Activated gamma-delta T cell treated with anti-CD3 and anti-CD28 coated beads, Interleukin-2, amount 50 U/mL, for 16 hours (primary cell): ENCODE results near the gene FGD6.
"Not testable (repeated sequence)": the region's sequence is repeated elsewhere in the genome, so short reads cannot be mapped to it uniquely, and the experiment has no call there.

ENCODE experiments used
- DNase-seq: peaks from one replicate; pipeline ENCODE4 v3.0.0-alpha.2; 2020; ENCODE audit warnings: low read depth

FGD6 gene

GRCh38 chr12:95205016-95205624 is 12.1 kb downstream of the FGD6 start:
- no peak for DNase-seq

GRCh38 chr12:95204141-95204866 is 13.0 kb downstream of the FGD6 start:
- no peak for DNase-seq

GRCh38 chr12:95203487-95204030 is 13.7 kb downstream of the FGD6 start:
- DNase-seq = no peak

- no peak for DNase-seq
Measured at GRCh38 chr12:95202691-95203486, 14.4 kb downstream of the FGD6 start.

GRCh38 chr12:95201056-95201670 is 16.1 kb downstream of the FGD6 start:
- DNase-seq = no peak

GRCh38 chr12:95200128-95200894 is 17.0 kb downstream of the FGD6 start:
- DNase-seq = no peak

GRCh38 chr12:95198914-95199313 is 18.4 kb downstream of the FGD6 start:
- DNase-seq = no peak

GRCh38 chr12:95197636-95198035 is 19.6 kb downstream of the FGD6 start:
- DNase-seq = no peak

GRCh38 chr12:95196875-95197569 is 20.2 kb downstream of the FGD6 start:
- not testable (repeated sequence) for DNase-seq

- no peak for DNase-seq
Measured at GRCh38 chr12:95195122-95195521, 22.1 kb downstream of the FGD6 start.

- no peak for DNase-seq
Measured at GRCh38 chr12:95193139-95193538, 24.1 kb downstream of the FGD6 start.

GRCh38 chr12:95192271-95192670 is 25.0 kb downstream of the FGD6 start:
- DNase-seq = no peak

GRCh38 chr12:95191060-95191696 is 26.1 kb downstream of the FGD6 start:
- DNase-seq = no peak

- no peak for DNase-seq
Measured at GRCh38 chr12:95187865-95188415, 29.3 kb downstream of the FGD6 start.

- no peak for DNase-seq
Measured at GRCh38 chr12:95185854-95186253, 31.4 kb downstream of the FGD6 start.

GRCh38 chr12:95185072-95185471 is 32.2 kb downstream of the FGD6 start:
- no peak for DNase-seq

- DNase-seq = no peak
Measured at GRCh38 chr12:95184121-95184520, 33.1 kb downstream of the FGD6 start.

GRCh38 chr12:95182868-95183415 is 34.3 kb downstream of the FGD6 start:
- DNase-seq = no peak

GRCh38 chr12:95181103-95181502 is 36.2 kb downstream of the FGD6 start:
- DNase-seq = no peak

- no peak for DNase-seq
Measured at GRCh38 chr12:95179011-95179410, 38.3 kb downstream of the FGD6 start.
